PFSK-1 (cell line): ENCODE data around the gene CHPF2.

Experiments used
- FOXP2 ChIP-seq: optimal IDR thresholded peaks from 2 replicates; pipeline ENCODE3; 2011; ENCODE audit warnings: borderline replicate concordance, control low read depth, inconsistent platforms; ENCODE audit not compliant: insufficient read depth; ENCODE audit errors: extremely low read length, extremely low read depth
- POLR2AphosphoS5 ChIP-seq: IDR thresholded peaks from 2 replicates; pipeline ENCODE4 v1.6.1; 2012; ENCODE audit warnings: low read depth, mild to moderate bottlenecking, control low read depth, low read length, moderate library complexity
- REST ChIP-seq, 2 experiments: IDR thresholded peaks; 2 replicates each; pipeline versions ENCODE4 v1.6.1 to v1.8.0; 2011 to 2012; ENCODE audit warnings: low read depth in 2 of 2, low read length in 2 of 2, control low read depth in 1 of 2, inconsistent platforms in 1 of 2, mild to moderate bottlenecking in 1 of 2, moderate library complexity in 1 of 2; ENCODE audit not compliant: insufficient read depth in 1 of 2
- SIN3A ChIP-seq: IDR thresholded peaks from 2 replicates; pipeline ENCODE4 v1.6.1; 2012; ENCODE audit warnings: mild to moderate bottlenecking, low read length, moderate library complexity, borderline replicate concordance; ENCODE audit not compliant: insufficient read depth
- TAF1 ChIP-seq: IDR thresholded peaks from 2 replicates; pipeline ENCODE4 v1.6.1; 2012; ENCODE audit warnings: low read length, control low read depth, borderline replicate concordance; ENCODE audit not compliant: insufficient read depth

CHPF2 gene

GRCh38 chr7:151251689-151252560 is 19.6 kb downstream of the CHPF2 start:
- TF ChIP-seq POLR2AphosphoS5 (peak; percentile 26; the same call in 1 of the 2 replicates), SIN3A (no peak)

GRCh38 chr7:151252561-151252835 is 20.2 kb downstream of the CHPF2 start:
- TF ChIP-seq FOXP2 (no peak), REST (IDR thresholded peaks at IDR 0.05; ENCODE audit: insufficient read depth in 1 of 2, low read depth in 2 of 2, low read length in 2 of 2) (no peak), POLR2AphosphoS5 (no peak), SIN3A (no peak), TAF1 (no peak)

GRCh38 chr7:151252961-151253711 is 20.9 kb downstream of the CHPF2 start:
- no peak for TF ChIP-seq SIN3A
- TF ChIP-seq FOXP2, result no peak
- TF ChIP-seq REST (IDR thresholded peaks at IDR 0.05; ENCODE audit: insufficient read depth in 1 of 2, low read depth in 2 of 2, low read length in 2 of 2), result no peak
- TF ChIP-seq TAF1, result no peak
- no peak for TF ChIP-seq POLR2AphosphoS5

DNA sequence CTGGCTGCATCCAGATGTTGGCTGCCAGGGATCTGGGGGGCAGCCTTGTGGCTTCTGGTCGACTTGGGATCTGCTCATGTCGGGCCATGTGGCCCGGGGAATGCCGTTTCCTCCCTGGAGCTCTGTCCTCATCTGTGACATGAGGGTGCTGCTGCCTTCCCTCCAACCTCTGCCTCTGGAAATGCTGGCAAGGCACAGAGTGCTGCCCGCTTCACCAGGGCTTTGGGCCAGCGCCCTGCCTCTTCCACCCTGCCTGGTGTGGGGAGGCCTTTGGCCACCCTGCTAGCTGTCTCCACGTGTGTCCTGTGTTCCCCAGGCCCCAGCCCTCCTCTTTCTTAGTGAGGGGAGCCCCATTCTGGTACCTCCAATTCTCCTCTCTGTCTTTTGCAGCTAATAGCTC is 22.0 kb downstream of the CHPF2 start:
- TF ChIP-seq SIN3A, result no peak
- no peak for TF ChIP-seq TAF1
- TF ChIP-seq REST (IDR thresholded peaks at IDR 0.05; ENCODE audit: insufficient read depth in 1 of 2, low read depth in 2 of 2, low read length in 2 of 2), result no peak
- TF ChIP-seq FOXP2, result no peak
- TF ChIP-seq POLR2AphosphoS5, result no peak

DNA sequence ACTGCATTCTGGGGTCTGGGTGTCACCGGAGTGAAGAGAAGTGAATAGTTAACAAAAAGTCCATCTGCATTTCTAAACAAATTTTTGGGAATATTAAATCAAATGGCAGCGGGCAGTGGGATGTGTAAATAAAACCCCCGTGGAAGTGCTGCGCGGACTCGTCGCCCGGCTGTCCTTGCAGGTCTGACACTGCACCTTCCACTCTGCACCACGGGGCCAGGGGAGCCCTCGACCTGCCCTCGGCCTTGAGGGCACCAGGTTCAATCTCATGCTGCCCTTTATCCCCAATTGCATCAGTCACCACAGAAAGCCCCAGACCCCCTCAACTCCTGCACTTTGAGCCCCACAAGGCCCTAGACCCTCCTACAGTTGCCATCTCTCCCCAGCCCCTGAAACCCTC is 22.6 kb downstream of the CHPF2 start:
- TF ChIP-seq REST (IDR thresholded peaks at IDR 0.05; ENCODE audit: insufficient read depth in 1 of 2, low read depth in 2 of 2, low read length in 2 of 2) (no peak), TAF1 (no peak), POLR2AphosphoS5 (no peak), SIN3A (no peak), FOXP2 (no peak)
